GM12801 (cell line): ENCODE data around the gene SIRPG.

Experiments
- CTCF ChIP-seq: IDR thresholded peaks from one replicate; pipeline ENCODE4 v1.5.1; 2011; ENCODE audit warnings: control low read depth; ENCODE audit not compliant: insufficient read length; ENCODE audit errors: extremely low read depth

The SIRPG gene

DNA sequence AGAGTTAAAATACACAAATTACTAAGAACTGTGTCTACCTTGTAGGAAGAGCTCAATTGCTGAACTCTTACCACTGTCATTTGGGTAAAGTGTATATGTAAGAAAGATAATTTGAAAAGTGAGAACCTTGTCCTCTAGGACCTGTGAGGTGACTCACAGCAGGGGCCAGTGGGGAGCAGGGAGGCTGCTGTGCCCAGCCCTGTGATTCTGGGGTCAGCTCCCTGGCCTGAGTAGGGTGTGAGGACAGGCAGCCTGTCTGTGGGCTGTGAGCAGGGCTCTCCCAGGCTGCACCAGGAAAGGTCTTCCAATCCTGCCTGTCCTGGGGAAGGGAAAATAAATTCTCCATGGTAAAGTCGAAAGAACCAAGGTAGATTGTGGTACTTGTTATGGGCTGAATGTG lies 27.3 kb upstream of the SIRPG start:
- TF ChIP-seq CTCF = no peak

DNA sequence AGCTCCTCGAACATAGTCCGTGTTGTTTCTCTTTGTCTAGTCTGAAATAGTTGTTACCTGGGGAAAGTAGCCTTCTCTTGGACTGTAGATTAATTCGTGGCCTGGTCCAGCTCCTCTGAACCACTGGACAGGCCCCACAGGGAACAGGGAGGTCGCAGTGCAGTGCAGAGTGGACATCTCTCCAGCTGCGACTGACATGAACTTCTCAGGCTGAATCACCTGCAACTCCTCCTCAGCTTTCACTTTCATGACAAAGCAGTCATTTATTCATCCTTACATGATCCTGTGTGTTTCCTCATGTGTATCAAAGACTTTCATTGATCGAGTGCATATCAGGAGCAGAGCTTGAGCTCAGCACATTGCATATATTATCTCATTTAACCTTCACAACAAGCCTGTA lies 19.1 kb upstream of the SIRPG start:
- no peak for TF ChIP-seq CTCF

- TF ChIP-seq CTCF = no peak
These were observed 17.6 kb upstream of the SIRPG start for GRCh38 chr20:1674990-1675780.

GRCh38 chr20:1674361-1674760 lies 16.8 kb upstream of the SIRPG start:
- TF ChIP-seq CTCF = no peak

- no peak for TF ChIP-seq CTCF
These were observed 15.8 kb upstream of the SIRPG start for GRCh38 chr20:1673424-1673823.

GRCh38 chr20:1672728-1673127 lies 15.1 kb upstream of the SIRPG start:
- TF ChIP-seq CTCF = no peak

GRCh38 chr20:1671891-1672669 lies 14.5 kb upstream of the SIRPG start:
- no peak for TF ChIP-seq CTCF
